ENCODE measurements around the gene FOXR1. TPM values are rescaled to one million over a fixed set of nuclear protein-coding genes. Genes with fewer than 3 reads are reported as not detected.
"Not testable (repeated sequence)": the region's sequence is repeated elsewhere in the genome, so short reads cannot be mapped to it uniquely, and the experiment has no call there.

The FOXR1 gene
- total RNA-seq, 1 donor from 2014 or later, result not detected

- no peak overlapping the region for H3K4me2 ChIP-seq
Observed at GRCh38 chr11:118953265-118953664, 18.3 kb upstream of the FOXR1 start.

GRCh38 chr11:118953976-118954375 is 17.6 kb upstream of the FOXR1 start:
- H3K4me1 ChIP-seq; H3K4me3 Mint-ChIP-seq; H3K4me3 ChIP-seq; H3K36me3 Mint-ChIP-seq; H3K79me2 ChIP-seq (ENCODE audit: low read depth); H2AFZ ChIP-seq (replicated peaks); H3K9me3 Mint-ChIP-seq; H3K27me3 ChIP-seq; H3K27ac ChIP-seq; DNase-seq (ENCODE audit: low spot score); H3K27me3 Mint-ChIP-seq (ENCODE audit: insufficient read depth, low read depth); H3K27ac Mint-ChIP-seq; H3K4me2 ChIP-seq; H3K9me3 ChIP-seq (ENCODE audit: low read depth); H4K20me1 ChIP-seq (ENCODE audit: low read depth); H3F3A ChIP-seq (ENCODE audit: low read depth); H3K36me3 ChIP-seq; H3K9ac ChIP-seq: not testable (repeated sequence)
- peaks cover 29% of the 10 kb centered on the region for H3K4me1 Mint-ChIP-seq

More at GRCh38 chr11:118953265-118953664, 18.3 kb upstream of the FOXR1 start:
- TF ChIP-seq, protein P1, sequence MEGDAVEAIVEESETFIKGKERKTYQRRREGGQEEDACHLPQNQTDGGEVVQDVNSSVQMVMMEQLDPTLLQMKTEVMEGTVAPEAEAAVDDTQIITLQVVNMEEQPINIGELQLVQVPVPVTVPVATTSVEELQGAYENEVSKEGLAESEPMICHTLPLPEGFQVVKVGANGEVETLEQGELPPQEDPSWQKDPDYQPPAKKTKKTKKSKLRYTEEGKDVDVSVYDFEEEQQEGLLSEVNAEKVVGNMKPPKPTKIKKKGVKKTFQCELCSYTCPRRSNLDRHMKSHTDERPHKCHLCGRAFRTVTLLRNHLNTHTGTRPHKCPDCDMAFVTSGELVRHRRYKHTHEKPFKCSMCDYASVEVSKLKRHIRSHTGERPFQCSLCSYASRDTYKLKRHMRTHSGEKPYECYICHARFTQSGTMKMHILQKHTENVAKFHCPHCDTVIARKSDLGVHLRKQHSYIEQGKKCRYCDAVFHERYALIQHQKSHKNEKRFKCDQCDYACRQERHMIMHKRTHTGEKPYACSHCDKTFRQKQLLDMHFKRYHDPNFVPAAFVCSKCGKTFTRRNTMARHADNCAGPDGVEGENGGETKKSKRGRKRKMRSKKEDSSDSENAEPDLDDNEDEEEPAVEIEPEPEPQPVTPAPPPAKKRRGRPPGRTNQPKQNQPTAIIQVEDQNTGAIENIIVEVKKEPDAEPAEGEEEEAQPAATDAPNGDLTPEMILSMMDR (IDR thresholded peaks at IDR 0.05), result no peak
- TF ChIP-seq EZH2phosphoT487 (IDR thresholded peaks at IDR 0.05) (no peak), EZH2 (IDR thresholded peaks at IDR 0.05) (no peak)
- peak overlapping the region; percentile 18 for H3K4me3 Mint-ChIP-seq
- Histone ChIP-seq H3K36me3 (no peaks in the 10 kb centered on the region), H3F3A (ENCODE audit: low read depth) (peaks cover 8% of the 10 kb centered on the region), H3K27me3 (peaks cover 5% of the 10 kb centered on the region), H4K20me1 (ENCODE audit: low read depth) (no peaks in the 10 kb centered on the region), H3K27ac (no peak overlapping the region), H3K4me3 (no peak overlapping the region), H3K9ac (no peak overlapping the region), H3K9me3 (ENCODE audit: low read depth) (no peaks in the 10 kb centered on the region), H3K79me2 (ENCODE audit: low read depth) (no peaks in the 10 kb centered on the region), H2AFZ (replicated peaks) (no peak overlapping the region), H3K4me1 (no peaks in the 10 kb centered on the region)
- peak; percentile 94 for DNase-seq (ENCODE audit: low spot score)
- H3K9me3 Mint-ChIP-seq, result no peaks in the 10 kb centered on the region
- peaks cover 29% of the 10 kb centered on the region for H3K4me1 Mint-ChIP-seq
- no peaks in the 10 kb centered on the region for H3K36me3 Mint-ChIP-seq
- peak overlapping the region; percentile 85 for H3K27ac Mint-ChIP-seq
- H3K27me3 Mint-ChIP-seq (ENCODE audit: insufficient read depth, low read depth), result peaks cover 8% of the 10 kb centered on the region

- Mint-ChIP-seq H3K27ac (peak within 1 kb of the TSS; percentile 53), H3K4me3 (peak within 1 kb of the TSS; percentile 50), H3K27me3 (ENCODE audit: insufficient read depth, low read depth) (peaks cover 12% of the 10 kb centered on the region), H3K4me1 (peaks cover 29% of the 10 kb centered on the region), H3K9me3 (no peaks in the 10 kb centered on the region), H3K36me3 (no peaks in the 10 kb centered on the region)
- no peak within 1 kb of the TSS for H3K4me3 ChIP-seq
- H3K4me2 ChIP-seq, result no peak within 1 kb of the TSS
- H3K27ac ChIP-seq, result no peak within 1 kb of the TSS
- peaks cover 8% of the 10 kb centered on the region for H3F3A ChIP-seq (ENCODE audit: low read depth)
- no peaks in the 10 kb centered on the region for H3K79me2 ChIP-seq (ENCODE audit: low read depth)
- H3K36me3 ChIP-seq, result no peaks in the 10 kb centered on the region
- H3K9ac ChIP-seq, result no peak within 1 kb of the TSS
- H4K20me1 ChIP-seq (ENCODE audit: low read depth), result no peaks in the 10 kb centered on the region
- H3K4me1 ChIP-seq, result no peaks in the 10 kb centered on the region
- H2AFZ ChIP-seq (replicated peaks), result no peak within 1 kb of the TSS
- TF ChIP-seq, protein P1 (IDR thresholded peaks at IDR 0.05), result peak; percentile 94
- no peak for TF ChIP-seq EZH2 (IDR thresholded peaks at IDR 0.05)
- DNase-seq (ENCODE audit: low spot score), result peak; percentile 93
- peaks cover 5% of the 10 kb centered on the region for H3K27me3 ChIP-seq
- H3K9me3 ChIP-seq (ENCODE audit: low read depth), result no peaks in the 10 kb centered on the region
Observed at GRCh38 chr11:118956094-118956846, 15.3 kb upstream of the FOXR1 start, which contains the start of gene UPK2. UPK2 (plus strand) TSS chr11:118956298; CDS start chr11:118956351, 53 bp downstream.

DNA sequence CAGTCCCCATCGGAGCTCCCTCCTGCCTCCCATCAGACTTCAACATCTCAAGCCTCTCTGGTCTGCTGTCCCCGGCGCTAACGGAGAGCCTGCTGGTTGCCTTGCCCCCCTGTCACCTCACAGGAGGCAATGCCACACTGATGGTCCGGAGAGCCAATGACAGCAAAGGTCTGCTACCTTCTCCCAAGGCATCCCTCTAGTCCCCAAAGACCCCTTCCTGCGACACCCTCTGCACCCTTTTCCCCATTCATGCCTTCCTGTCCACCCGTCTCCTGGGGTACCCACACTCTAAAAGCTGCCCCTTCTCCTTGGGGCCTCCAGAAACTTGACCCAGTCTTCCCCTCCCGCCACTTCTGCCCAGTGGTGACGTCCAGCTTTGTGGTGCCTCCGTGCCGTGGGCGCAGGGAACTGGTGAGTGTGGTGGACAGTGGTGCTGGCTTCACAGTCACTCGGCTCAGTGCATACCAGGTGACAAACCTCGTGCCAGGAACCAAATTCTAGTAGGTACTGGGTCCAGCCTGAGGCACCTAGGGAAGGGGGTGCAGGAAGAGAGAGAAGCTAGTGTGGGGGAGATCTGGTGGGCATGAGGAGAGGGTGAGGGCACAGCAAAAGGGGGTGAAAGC is 14.6 kb upstream of the FOXR1 start:
- Mint-ChIP-seq H3K4me3 (no peak overlapping the region), H3K27ac (no peak overlapping the region), H3K9me3 (no peaks in the 10 kb centered on the region), H3K4me1 (peaks cover 29% of the 10 kb centered on the region), H3K27me3 (ENCODE audit: insufficient read depth, low read depth) (peaks cover 10% of the 10 kb centered on the region), H3K36me3 (no peaks in the 10 kb centered on the region)
- Histone ChIP-seq H3F3A (ENCODE audit: low read depth) (peaks cover 8% of the 10 kb centered on the region), H3K4me3 (no peak overlapping the region), H3K27ac (no peak overlapping the region), H2AFZ (replicated peaks) (no peak overlapping the region), H3K9ac (no peak overlapping the region), H3K9me3 (ENCODE audit: low read depth) (no peaks in the 10 kb centered on the region), H3K36me3 (no peaks in the 10 kb centered on the region), H3K4me1 (no peaks in the 10 kb centered on the region), H3K79me2 (ENCODE audit: low read depth) (no peaks in the 10 kb centered on the region), H4K20me1 (ENCODE audit: low read depth) (no peaks in the 10 kb centered on the region), H3K4me2 (no peak overlapping the region), H3K27me3 (peaks cover 5% of the 10 kb centered on the region)
- no peak for TF ChIP-seq EZH2 (IDR thresholded peaks at IDR 0.05)
- TF ChIP-seq, protein P1 (IDR thresholded peaks at IDR 0.05), result no peak
- no peak for TF ChIP-seq EZH2phosphoT487 (IDR thresholded peaks at IDR 0.05)
- DNase-seq (ENCODE audit: low spot score), result no peak
